ENCODE results near the gene PNLDC1. TPM values are rescaled to one million over a fixed set of nuclear protein-coding genes. Genes with fewer than 3 reads are reported as not detected.

PNLDC1 gene
- total RNA-seq, 4 donors from 2014 or later, result not detected

- DNase-seq, result no peak
- Histone ChIP-seq H3K27ac (no peak overlapping the region), H3K9me3 (no peaks in the 10 kb centered on the region), H3K36me3 (peaks cover 0 to 72% (median 0%) of the 10 kb centered on the region in 3 donors), H3K27me3 (no peaks in the 10 kb centered on the region), H3K4me3 (no peak overlapping the region), H3K4me1 (no peaks in the 10 kb centered on the region)
- TF ChIP-seq CTCF (IDR thresholded peaks at IDR 0.05) (no peak), POLR2A (IDR thresholded peaks at IDR 0.05) (no peak)
These were observed 27.9 kb upstream of the PNLDC1 start for GRCh38 chr6:159772196-159772595.

- Histone ChIP-seq H3K4me1 (no peaks in the 10 kb centered on the region), H3K27ac (peak overlapping the region in 3 of 4 donors; percentile 24 to 71 (median 42)), H3K4me3 (no peak overlapping the region), H3K9me3 (no peaks in the 10 kb centered on the region), H3K36me3 (peaks cover 0 to 76% (median 0%) of the 10 kb centered on the region in 3 donors), H3K27me3 (no peaks in the 10 kb centered on the region)
- TF ChIP-seq POLR2A (IDR thresholded peaks at IDR 0.05) (no peak), CTCF (IDR thresholded peaks at IDR 0.05) (no peak)
- DNase-seq, result no peak
These were observed 22.7 kb upstream of the PNLDC1 start for GRCh38 chr6:159777240-159777904.

- H3K4me3 ChIP-seq, result no peak overlapping the region
- H3K36me3 ChIP-seq, result peaks cover 0 to 76% (median 0%) of the 10 kb centered on the region in 3 donors
- H3K27me3 ChIP-seq, result no peaks in the 10 kb centered on the region
- DNase-seq, result no peak
- no peak overlapping the region for H3K27ac ChIP-seq
- no peak for TF ChIP-seq POLR2A (IDR thresholded peaks at IDR 0.05)
- no peak for TF ChIP-seq CTCF (IDR thresholded peaks at IDR 0.05)
- H3K4me1 ChIP-seq, result no peaks in the 10 kb centered on the region
- no peaks in the 10 kb centered on the region for H3K9me3 ChIP-seq
These were observed 21.9 kb upstream of the PNLDC1 start for GRCh38 chr6:159778131-159778530.

GRCh38 chr6:159778542-159779103, 21.5 kb upstream of the PNLDC1 start:
- DNase-seq, result no peak
- H3K4me3 ChIP-seq, result no peak overlapping the region

GRCh38 chr6:159788276-159788675, 11.8 kb upstream of the PNLDC1 start:
- H3K9me3 ChIP-seq, result no peaks in the 10 kb centered on the region
- peak overlapping the region; percentile 82 to 100 (median 96) for H3K4me3 ChIP-seq
- TF ChIP-seq POLR2A (IDR thresholded peaks at IDR 0.05), result no peak
- TF ChIP-seq CTCF (IDR thresholded peaks at IDR 0.05), result no peak
- H3K4me1 ChIP-seq, result peaks cover 0 to 40% (median 13%) of the 10 kb centered on the region in 4 donors
- peak overlapping the region in 3 of 4 donors; percentile 93 to 98 (median 94) for H3K27ac ChIP-seq
- H3K36me3 ChIP-seq, result peaks cover 0 to 54% (median 0%) of the 10 kb centered on the region in 3 donors
- no peaks in the 10 kb centered on the region for H3K27me3 ChIP-seq
- DNase-seq, result no peak

More at GRCh38 chr6:159778542-159779103, 21.5 kb upstream of the PNLDC1 start:
- Histone ChIP-seq H3K27me3 (no peaks in the 10 kb centered on the region), H3K27ac (no peak overlapping the region), H3K36me3 (peaks cover 0 to 80% (median 0%) of the 10 kb centered on the region in 3 donors), H3K9me3 (no peaks in the 10 kb centered on the region), H3K4me1 (no peaks in the 10 kb centered on the region)
- TF ChIP-seq CTCF (IDR thresholded peaks at IDR 0.05) (no peak), POLR2A (IDR thresholded peaks at IDR 0.05) (no peak)
